Measurements from ENCODE around the gene PINK1.

DNA sequence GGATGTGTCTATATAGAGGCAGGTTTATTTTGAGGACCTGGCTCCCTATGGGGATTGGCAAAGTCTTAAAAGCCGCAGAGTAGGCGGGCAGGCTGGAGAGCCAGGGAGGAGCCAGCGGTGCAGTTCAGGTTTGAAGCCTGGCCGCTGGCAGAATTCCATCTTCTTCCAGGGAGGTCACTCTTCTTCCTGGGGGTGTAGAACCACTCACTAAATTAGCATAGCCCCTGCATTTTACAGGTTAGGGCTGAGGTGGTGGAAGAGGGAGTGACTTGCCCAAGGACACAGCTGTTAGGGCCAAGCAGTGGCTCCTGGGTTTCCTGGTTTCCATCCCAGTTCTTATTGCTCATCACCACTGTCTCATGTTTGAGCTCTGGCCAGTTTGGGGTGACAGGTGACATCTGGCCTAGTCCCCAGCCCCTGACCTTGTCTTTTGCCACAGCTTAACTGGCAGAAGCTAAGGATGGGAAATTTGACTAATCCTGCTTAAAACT is 1.4 kb downstream of the PINK1 start:
- TF ChIP-seq, protein P1, sequence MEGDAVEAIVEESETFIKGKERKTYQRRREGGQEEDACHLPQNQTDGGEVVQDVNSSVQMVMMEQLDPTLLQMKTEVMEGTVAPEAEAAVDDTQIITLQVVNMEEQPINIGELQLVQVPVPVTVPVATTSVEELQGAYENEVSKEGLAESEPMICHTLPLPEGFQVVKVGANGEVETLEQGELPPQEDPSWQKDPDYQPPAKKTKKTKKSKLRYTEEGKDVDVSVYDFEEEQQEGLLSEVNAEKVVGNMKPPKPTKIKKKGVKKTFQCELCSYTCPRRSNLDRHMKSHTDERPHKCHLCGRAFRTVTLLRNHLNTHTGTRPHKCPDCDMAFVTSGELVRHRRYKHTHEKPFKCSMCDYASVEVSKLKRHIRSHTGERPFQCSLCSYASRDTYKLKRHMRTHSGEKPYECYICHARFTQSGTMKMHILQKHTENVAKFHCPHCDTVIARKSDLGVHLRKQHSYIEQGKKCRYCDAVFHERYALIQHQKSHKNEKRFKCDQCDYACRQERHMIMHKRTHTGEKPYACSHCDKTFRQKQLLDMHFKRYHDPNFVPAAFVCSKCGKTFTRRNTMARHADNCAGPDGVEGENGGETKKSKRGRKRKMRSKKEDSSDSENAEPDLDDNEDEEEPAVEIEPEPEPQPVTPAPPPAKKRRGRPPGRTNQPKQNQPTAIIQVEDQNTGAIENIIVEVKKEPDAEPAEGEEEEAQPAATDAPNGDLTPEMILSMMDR (IDR thresholded peaks at IDR 0.05): no peak
- no peak for TF ChIP-seq POLR2A (IDR thresholded peaks at IDR 0.05)

Measured in lower leg skin (tissue), 3 donors.